H1 (cell line): ENCODE data around the gene NAV2. TPM values are rescaled to one million over a fixed set of nuclear protein-coding genes. Genes with fewer than 3 reads are reported as not detected.

ENCODE experiments used
- ASH2L ChIP-seq: fragments of 200-600, 300-600 bp; sonication (generic); IDR thresholded peaks from one replicate; pipeline ENCODE4 v1.7.1; 2017; ENCODE audit warnings: low read length
- CTCF ChIP-seq, 3 experiments: IDR thresholded peaks; 1 replicate in 2 of 3; 2 replicates in 1 of 3; pipeline versions ENCODE4 v1.5.1 to v1.6.1; 2011; ENCODE audit warnings: low read length in 3 of 3, mild to moderate bottlenecking in 3 of 3, inconsistent platforms in 2 of 3, low read depth in 1 of 3, moderate library complexity in 1 of 3; ENCODE audit not compliant: insufficient read depth in 1 of 3; ENCODE audit errors: control extremely low read depth in 1 of 3
- KDM1A ChIP-seq: fragments of 200-600, 300-600 bp; sonication (generic); IDR thresholded peaks from 2 replicates; pipeline ENCODE4 v1.7.1; 2016; ENCODE audit warnings: mild to moderate bottlenecking, low read length, borderline replicate concordance
- KDM4A ChIP-seq: IDR thresholded peaks from one replicate; pipeline ENCODE4 v1.7.1; 2012; ENCODE audit warnings: low read depth, mild to moderate bottlenecking, moderate library complexity, low read length, inconsistent platforms; ENCODE audit not compliant: severe bottlenecking
- MAX ChIP-seq: IDR thresholded peaks from 2 replicates; pipeline ENCODE4 v1.6.1; 2012; ENCODE audit warnings: inconsistent platforms
- ZNF274 ChIP-seq: IDR thresholded peaks from 2 replicates; pipeline ENCODE4 v1.7.0; 2012; ENCODE audit warnings: low read length, borderline replicate concordance; ENCODE audit errors: extremely low read depth
- polyA plus RNA-seq, 7 experiments: library from polyadenylated mRNA; depleted of rRNA in 3 of 7; stranded (reverse) in 5 of 7; unstranded in 2 of 7; fragments of >200 nt in 5 of 7; fragments of 200-250 nt in 2 of 7; gene quantifications; 1 replicate in 5 of 7; 2 replicates in 1 of 7; 4 replicates in 1 of 7; pipeline versions ENCODE4 v1.2.1 to v1.2.3, GENCODE V29; 2011 to 2013; ENCODE audit warnings: missing spikeins in 2 of 7, mixed read lengths in 2 of 7
- total RNA-seq: library from RNA; stranded (reverse); fragmentation: NEBNext Ultra II Directional; extraction: Animal tissue kit (Norgen Biotek cat#: 25700); gene quantifications from 2 replicates; pipeline ENCODE4 v1.2.1, GENCODE V29; 2021
- TF ChIP-seq, protein P1 (sequence below): IDR thresholded peaks from 2 replicates; pipeline ENCODE4 v1.6.1; 2012; ENCODE audit warnings: inconsistent platforms

The NAV2 gene
- total and polyA plus RNA-seq, 2 of the 8 experiments (the other 6 are each of a cell fraction or from before 2014, with no cell fraction given), result 35.6 to 73.6 TPM

GRCh38 chr11:19972651-19973050 is 260.0 kb downstream of the NAV2 start (continued):
- TF ChIP-seq MAX, result no peak
- TF ChIP-seq CTCF (IDR thresholded peaks at IDR 0.05; ENCODE audit: control extremely low read depth in 1 of 3, insufficient read depth in 1 of 3, low read depth in 1 of 3, low read length in 3 of 3), result no peak
- TF ChIP-seq, protein P1, sequence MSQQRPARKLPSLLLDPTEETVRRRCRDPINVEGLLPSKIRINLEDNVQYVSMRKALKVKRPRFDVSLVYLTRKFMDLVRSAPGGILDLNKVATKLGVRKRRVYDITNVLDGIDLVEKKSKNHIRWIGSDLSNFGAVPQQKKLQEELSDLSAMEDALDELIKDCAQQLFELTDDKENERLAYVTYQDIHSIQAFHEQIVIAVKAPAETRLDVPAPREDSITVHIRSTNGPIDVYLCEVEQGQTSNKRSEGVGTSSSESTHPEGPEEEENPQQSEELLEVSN, result no peak
- TF ChIP-seq KDM4A, result no peak
- TF ChIP-seq ASH2L, result no peak
- no peak for TF ChIP-seq ZNF274
- TF ChIP-seq KDM1A, result no peak
- TF ChIP-seq, all 59 proteins: peak for 0
